Breast epithelium (tissue), 3 donors: ENCODE data around the gene ARPC2.

Experiments
- POLR2A ChIP-seq: fragments of 450-650 bp; IDR thresholded peaks from one replicate; pipeline ENCODE4 v1.6.1; 2016; ENCODE audit warnings: antibody characterized with exemption, mild to moderate bottlenecking, moderate library complexity
- TF ChIP-seq, protein P1 (sequence below), 3 donors: fragments of 450-650 bp; IDR thresholded peaks; one replicate each; pipeline ENCODE4 v1.5.1; 2016 to 2017; ENCODE audit warnings: antibody characterized with exemption in 3 of 3, mild to moderate bottlenecking in 3 of 3, moderate library complexity in 3 of 3

DNA sequence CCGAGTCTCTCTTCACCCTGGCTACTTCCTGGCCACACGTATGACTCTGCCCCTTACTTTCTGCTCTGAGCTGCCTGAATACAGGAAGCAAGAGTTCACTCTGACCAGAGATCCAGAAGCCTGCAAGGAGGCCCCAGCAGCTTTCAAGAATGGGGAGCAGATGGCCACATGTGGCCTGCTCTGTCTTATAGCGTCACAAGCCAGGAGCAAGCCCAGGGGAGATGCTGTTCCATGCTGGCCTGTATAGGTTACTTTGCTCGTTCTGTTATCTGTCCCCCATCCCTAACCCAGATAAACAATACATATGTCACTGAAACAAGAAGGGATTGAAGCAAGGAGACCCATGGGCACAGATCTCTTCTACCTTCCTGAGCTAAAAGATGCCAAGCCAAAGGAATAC lies 57.6 kb downstream of the ARPC2 start:
- TF ChIP-seq, protein P1, sequence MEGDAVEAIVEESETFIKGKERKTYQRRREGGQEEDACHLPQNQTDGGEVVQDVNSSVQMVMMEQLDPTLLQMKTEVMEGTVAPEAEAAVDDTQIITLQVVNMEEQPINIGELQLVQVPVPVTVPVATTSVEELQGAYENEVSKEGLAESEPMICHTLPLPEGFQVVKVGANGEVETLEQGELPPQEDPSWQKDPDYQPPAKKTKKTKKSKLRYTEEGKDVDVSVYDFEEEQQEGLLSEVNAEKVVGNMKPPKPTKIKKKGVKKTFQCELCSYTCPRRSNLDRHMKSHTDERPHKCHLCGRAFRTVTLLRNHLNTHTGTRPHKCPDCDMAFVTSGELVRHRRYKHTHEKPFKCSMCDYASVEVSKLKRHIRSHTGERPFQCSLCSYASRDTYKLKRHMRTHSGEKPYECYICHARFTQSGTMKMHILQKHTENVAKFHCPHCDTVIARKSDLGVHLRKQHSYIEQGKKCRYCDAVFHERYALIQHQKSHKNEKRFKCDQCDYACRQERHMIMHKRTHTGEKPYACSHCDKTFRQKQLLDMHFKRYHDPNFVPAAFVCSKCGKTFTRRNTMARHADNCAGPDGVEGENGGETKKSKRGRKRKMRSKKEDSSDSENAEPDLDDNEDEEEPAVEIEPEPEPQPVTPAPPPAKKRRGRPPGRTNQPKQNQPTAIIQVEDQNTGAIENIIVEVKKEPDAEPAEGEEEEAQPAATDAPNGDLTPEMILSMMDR (IDR thresholded peaks at IDR 0.05), result no peak
- no peak for TF ChIP-seq POLR2A
